ENCODE measurements around the gene EDAR.

Gene EDAR

DNA sequence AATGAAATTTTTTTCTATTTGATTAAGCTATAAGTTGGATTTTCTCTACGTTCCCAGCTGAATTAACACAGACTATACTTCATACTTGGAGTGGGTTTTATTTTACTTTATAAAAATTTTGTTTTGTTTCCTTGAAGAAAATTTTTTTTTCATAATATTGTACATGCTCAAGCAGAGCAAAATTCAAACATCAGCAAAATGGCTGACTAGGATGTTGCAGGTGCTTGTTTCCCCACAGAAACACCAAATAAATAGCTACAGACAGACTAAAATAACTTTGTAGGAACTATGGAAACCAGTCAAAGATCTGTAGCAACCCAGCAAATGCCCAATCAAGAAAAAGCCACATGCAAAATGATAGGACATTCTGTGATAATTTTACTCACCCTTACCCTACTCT, 120.1 kb downstream of the EDAR start:
- DNase-seq (ENCODE audit: low read depth in 2 of 3, low spot score in 2 of 3): no peak

DNA sequence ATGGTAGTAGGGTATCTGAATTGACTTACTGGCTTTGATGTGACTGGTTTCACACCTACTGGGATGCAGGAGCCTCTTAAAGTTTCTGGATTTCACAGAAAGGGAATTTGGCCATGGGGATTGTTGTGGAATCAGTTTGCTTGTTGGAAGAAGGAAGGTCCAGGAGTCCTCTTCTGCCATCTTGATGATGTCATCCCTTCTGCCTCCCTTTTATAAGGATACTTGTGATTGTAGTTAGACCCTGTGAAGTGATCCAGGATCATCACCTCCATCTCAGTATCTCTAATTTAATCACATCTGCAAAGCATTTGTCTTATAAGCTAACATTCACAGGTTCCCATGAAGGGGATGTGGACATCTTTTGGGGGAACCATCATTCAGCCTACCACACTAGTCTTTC, 123.0 kb downstream of the EDAR start:
- DNase-seq (ENCODE audit: low read depth in 2 of 3, low spot score in 2 of 3): no peak

DNA sequence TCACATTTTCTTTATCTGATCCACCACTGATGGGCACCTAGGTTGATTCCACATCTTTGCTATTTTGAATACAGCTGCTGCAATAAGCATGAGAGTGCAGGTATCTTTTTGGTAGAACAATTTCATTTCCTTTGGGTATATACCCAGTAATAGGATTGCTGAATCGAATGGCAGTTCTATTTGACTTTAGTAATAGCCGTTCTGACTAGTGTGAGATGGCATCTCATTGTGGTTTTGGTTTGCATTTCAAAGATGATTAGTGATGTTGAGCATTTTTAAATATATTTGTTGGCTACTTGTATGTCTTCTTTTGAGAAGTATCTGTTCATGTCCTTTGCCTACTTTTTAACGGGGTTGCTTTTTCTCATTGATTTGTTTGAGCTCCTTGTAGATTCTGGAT, 130.1 kb downstream of the EDAR start:
- DNase-seq (ENCODE audit: low read depth in 2 of 3, low spot score in 2 of 3): no peak

DNA sequence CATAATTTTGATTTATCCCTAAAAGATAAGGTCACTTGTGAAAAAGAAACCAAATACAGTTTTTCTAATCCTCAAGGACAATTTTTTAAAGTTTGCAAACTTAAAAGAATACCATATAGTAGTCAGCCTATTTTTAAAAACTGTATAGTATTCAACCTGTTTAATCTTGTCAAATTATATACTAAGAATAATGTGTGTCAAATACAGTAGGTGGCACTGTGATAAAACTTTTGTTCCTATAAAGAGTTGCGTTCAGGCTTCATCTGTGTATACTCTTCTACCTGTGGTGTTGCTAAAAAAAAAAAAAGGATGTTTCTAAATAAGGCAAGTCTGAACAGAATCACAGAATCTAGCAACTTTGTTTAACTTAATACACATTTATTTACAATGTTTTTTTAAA, 133.8 kb downstream of the EDAR start:
- no peak for DNase-seq (ENCODE audit: low read depth in 2 of 3, low spot score in 2 of 3)

DNA sequence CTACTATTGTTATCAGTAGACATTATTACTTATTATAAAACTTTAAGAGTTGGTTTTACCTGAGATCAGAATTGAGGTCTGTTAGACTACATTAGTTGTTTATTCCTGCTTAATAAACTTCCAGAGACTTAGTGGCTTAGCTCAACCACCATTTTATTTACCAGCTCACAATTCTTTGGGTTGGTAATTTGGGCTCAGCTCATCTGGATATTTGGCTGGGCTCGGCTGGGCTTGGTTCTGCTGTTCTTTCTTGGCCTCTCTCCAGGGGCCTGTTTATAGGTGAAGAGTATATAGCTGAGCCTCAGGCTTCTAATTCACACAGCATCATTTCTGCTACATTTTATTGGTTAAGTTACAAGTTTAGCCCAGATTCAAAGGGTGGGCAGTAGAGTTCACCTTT, 134.5 kb downstream of the EDAR start:
- DNase-seq (ENCODE audit: low read depth in 2 of 3, low spot score in 2 of 3): no peak

DNA sequence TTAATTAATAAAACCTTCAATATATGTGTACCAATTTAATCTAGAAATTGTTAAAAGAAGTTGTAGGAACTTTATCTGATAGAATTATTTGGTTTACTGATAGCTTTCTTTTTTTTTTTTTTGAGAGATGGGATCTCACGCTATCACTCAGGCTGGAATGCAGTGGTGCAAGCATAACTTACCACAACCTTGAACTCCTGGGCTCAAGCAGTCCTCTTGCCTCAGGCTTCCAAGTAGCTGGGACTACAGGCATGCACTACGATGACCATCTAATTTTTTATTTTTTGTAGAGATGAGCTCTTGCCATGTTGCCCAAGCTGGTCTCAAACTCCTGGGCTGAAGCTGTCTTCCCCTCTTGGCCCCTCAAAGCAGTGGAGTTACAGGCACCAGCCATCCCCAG, 135.6 kb downstream of the EDAR start:
- no peak for DNase-seq (ENCODE audit: low read depth in 2 of 3, low spot score in 2 of 3)

DNA sequence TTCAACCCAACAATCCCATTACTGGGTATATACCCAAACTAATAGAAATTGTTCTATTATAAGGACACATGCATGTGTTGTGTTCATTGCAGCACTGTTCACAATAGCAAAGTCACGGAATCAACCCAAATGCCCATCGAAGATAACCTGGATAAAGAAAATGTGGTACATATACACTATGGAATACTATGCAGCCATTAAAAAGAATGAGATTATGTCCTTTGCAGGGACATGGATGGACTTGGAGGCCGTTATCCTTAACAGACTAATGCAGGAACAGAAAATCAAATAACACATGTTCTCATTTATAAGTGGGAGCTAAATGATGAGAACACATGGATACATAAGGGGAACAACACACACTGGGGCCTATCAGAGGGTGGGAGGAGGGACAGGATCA, 136.6 kb downstream of the EDAR start:
- DNase-seq (ENCODE audit: low read depth in 2 of 3, low spot score in 2 of 3): no peak

DNA sequence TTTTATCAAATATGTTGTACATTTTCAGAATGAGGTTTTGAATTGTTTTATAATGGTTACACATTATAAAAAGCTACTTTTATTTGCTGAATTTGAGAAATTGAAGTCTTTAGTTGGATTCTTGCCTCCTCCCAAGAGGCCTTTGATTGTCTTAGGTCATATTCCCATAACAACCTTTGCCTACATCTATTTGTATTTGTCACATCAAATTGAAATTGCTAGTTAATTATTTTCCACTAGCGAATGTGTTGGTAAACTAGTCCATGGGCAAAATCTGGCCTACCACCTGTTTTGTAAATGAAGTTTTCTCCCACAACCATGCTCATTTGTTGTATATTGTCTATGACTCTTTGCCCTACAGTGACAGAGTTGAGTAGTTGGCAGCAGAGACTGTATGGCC, 142.0 kb downstream of the EDAR start:
- DNase-seq (ENCODE audit: low read depth in 2 of 3, low spot score in 2 of 3): no peak

DNA sequence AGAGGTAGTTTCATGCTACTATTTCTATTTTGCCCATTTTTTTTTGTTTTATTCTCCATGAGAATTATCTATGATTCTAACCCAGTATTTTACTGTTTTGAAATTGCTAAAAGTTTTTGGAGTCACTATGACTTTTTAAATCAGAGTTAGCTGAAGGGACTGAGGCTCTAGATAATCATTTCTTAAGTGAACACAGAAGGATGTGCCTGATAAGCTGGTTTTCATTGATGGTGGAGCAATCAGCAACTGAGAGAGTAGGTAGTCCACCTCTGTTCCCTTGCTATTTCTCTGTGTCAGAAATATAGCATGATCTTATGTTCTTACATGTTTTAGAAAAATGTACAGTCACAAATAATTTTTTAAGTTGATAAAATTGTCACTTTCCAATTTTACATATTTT, 143.1 kb downstream of the EDAR start:
- DNase-seq (ENCODE audit: low read depth in 2 of 3, low spot score in 2 of 3): no peak
